Liver (tissue), 9 donors: Measurements from ENCODE around the gene EXOC7. TPM values are rescaled to one million over a fixed set of nuclear protein-coding genes. Genes with fewer than 3 reads are reported as not detected.
A peak's percentile ranks its signal among the peaks of the same experiment; 100 is the strongest.

Experiments used
- DNase-seq: peaks from one replicate; pipeline ENCODE4 v3.0.0-alpha.2; 2017; ENCODE audit warnings: low spot score
- H3K27ac ChIP-seq, 2 donors: one replicate each; pipeline ENCODE4 v1.7.0; 2013; ENCODE audit warnings: inconsistent platforms in 2 of 2, low read length in 2 of 2, control low read depth in 1 of 2, low read depth in 1 of 2, mild to moderate bottlenecking in 1 of 2
- H3K27me3 ChIP-seq, 4 donors: one replicate each; pipeline versions ENCODE4 v1.6.1 to v1.7.0; 2013; ENCODE audit warnings: low read length in 3 of 4, inconsistent platforms in 1 of 4, mild to moderate bottlenecking in 1 of 4, moderate library complexity in 1 of 4; ENCODE audit not compliant: control insufficient read depth in 4 of 4, insufficient read depth in 4 of 4
- H3K36me3 ChIP-seq, 4 donors: one replicate each; pipeline versions ENCODE4 v1.6.1 to v1.7.0; 2013; ENCODE audit warnings: low read length in 3 of 4, mild to moderate bottlenecking in 3 of 4, low read depth in 1 of 4, moderate library complexity in 1 of 4; ENCODE audit not compliant: control insufficient read depth in 4 of 4, insufficient read depth in 3 of 4
- H3K4me1 ChIP-seq, 4 donors: one replicate each; pipeline versions ENCODE4 v1.6.1 to v1.7.0; 2013; ENCODE audit warnings: low read length in 3 of 4, mild to moderate bottlenecking in 3 of 4, moderate library complexity in 1 of 4; ENCODE audit not compliant: control insufficient read depth in 4 of 4, insufficient read depth in 4 of 4
- H3K4me3 ChIP-seq, 3 donors: one replicate each; pipeline versions ENCODE4 v1.6.1 to v1.7.0; 2013; ENCODE audit warnings: low read length in 3 of 3, control low read depth in 1 of 3, low read depth in 1 of 3, mild to moderate bottlenecking in 1 of 3
- H3K9ac ChIP-seq, 2 donors: one replicate each; pipeline ENCODE4 v1.7.0; 2013; ENCODE audit warnings: low read length in 2 of 2, mild to moderate bottlenecking in 2 of 2, moderate library complexity in 2 of 2, control low read depth in 1 of 2, low read depth in 1 of 2
- H3K9me3 ChIP-seq, 4 donors: one replicate each; pipeline versions ENCODE4 v1.6.1 to v1.7.0; 2013; ENCODE audit warnings: low read length in 3 of 4; ENCODE audit not compliant: control insufficient read depth in 4 of 4
- ATF3 ChIP-seq: IDR thresholded peaks from 2 replicates; pipeline ENCODE4 v1.6.1; 2016; ENCODE audit warnings: antibody characterized with exemption
- CTCF ChIP-seq: fragments of 150-350 bp; IDR thresholded peaks from 2 replicates; pipeline ENCODE4 v1.5.1; 2017; ENCODE audit warnings: improper control_type of control experiment, low read depth, low read length; ENCODE audit not compliant: missing input control
- EGR1 ChIP-seq, 2 donors: IDR thresholded peaks; 2 replicates each; pipeline ENCODE4 v1.6.1; 2016 to 2018; ENCODE audit warnings: antibody characterized with exemption in 2 of 2, low read depth in 2 of 2
- FOXA1 ChIP-seq: IDR thresholded peaks from 2 replicates; pipeline ENCODE4 v1.6.1; 2016; ENCODE audit warnings: antibody characterized with exemption
- FOXA2 ChIP-seq: IDR thresholded peaks from 2 replicates; pipeline ENCODE4 v1.6.1; 2016; ENCODE audit warnings: antibody characterized with exemption
- GABPA ChIP-seq, 2 donors: IDR thresholded peaks in 1 of 2; conservative IDR thresholded peaks in 1 of 2; 2 replicates each; pipeline ENCODE4 v1.6.1; 2016; ENCODE audit warnings: antibody characterized with exemption in 2 of 2, mild to moderate bottlenecking in 1 of 2, moderate library complexity in 1 of 2
- HNF4A ChIP-seq, 2 donors: conservative IDR thresholded peaks; 2 replicates each; pipeline ENCODE4 v1.6.1; 2016; ENCODE audit warnings: antibody characterized with exemption in 2 of 2, mild to moderate bottlenecking in 2 of 2
- HNF4G ChIP-seq: IDR thresholded peaks from 2 replicates; pipeline ENCODE4 v1.6.1; 2016; ENCODE audit warnings: antibody characterized with exemption
- JUND ChIP-seq, 2 donors: IDR thresholded peaks; 2 replicates each; pipeline ENCODE4 v1.6.1; 2016; ENCODE audit warnings: antibody characterized with exemption in 2 of 2
- MAX ChIP-seq: IDR thresholded peaks from 2 replicates; pipeline ENCODE4 v1.6.1; 2016; ENCODE audit warnings: antibody characterized with exemption
- NR2F2 ChIP-seq: IDR thresholded peaks from 2 replicates; pipeline ENCODE4 v1.6.1; 2016; ENCODE audit warnings: antibody characterized with exemption
- RAD21 ChIP-seq, 2 donors: IDR thresholded peaks; 2 replicates each; pipeline ENCODE4 v1.6.1; 2016; ENCODE audit warnings: antibody characterized with exemption in 2 of 2, mild to moderate bottlenecking in 2 of 2
- REST ChIP-seq: IDR thresholded peaks from 2 replicates; pipeline ENCODE4 v1.6.1; 2016; ENCODE audit warnings: antibody characterized with exemption, mild to moderate bottlenecking
- RXRA ChIP-seq, 2 donors: IDR thresholded peaks; 2 replicates each; pipeline ENCODE4 v1.6.1; 2017 to 2018; ENCODE audit warnings: antibody characterized with exemption in 2 of 2, mild to moderate bottlenecking in 1 of 2
- SP1 ChIP-seq: IDR thresholded peaks from 2 replicates; pipeline ENCODE4 v1.6.1; 2018; ENCODE audit warnings: antibody characterized with exemption, mild to moderate bottlenecking
- TAF1 ChIP-seq: conservative IDR thresholded peaks from 2 replicates; pipeline ENCODE4 v1.6.1; 2016; ENCODE audit warnings: antibody characterized with exemption, mild to moderate bottlenecking
- YY1 ChIP-seq: IDR thresholded peaks from 2 replicates; pipeline ENCODE4 v1.6.1; 2016; ENCODE audit warnings: antibody characterized with exemption, mild to moderate bottlenecking
- ZBTB33 ChIP-seq: IDR thresholded peaks from 2 replicates; pipeline ENCODE4 v1.6.1; 2016; ENCODE audit warnings: antibody characterized with exemption
- WGBS: extraction: QIAGEN DNeasy Blood & Tissue Kit; methylation state at CpG from one replicate; pipeline ENCODE4 v1.1.7; 2013; 5-methylcytosine and 5-hydroxymethylcytosine counted together
- polyA plus RNA-seq, 2 donors: library from polyadenylated mRNA; stranded (reverse) in 1 of 2; unstranded in 1 of 2; fragments of 200-250 nt in 1 of 2; fragments of >200 nt in 1 of 2; fragmentation: Nextera tagmentation in 1 of 2; extraction: Ambion mirVana in 1 of 2; gene quantifications; one replicate each; pipeline versions ENCODE4 v1.2.1 to v1.2.3, GENCODE V29; 2013 to 2015
- total RNA-seq, 2 donors: library from RNA; depleted of rRNA; stranded (reverse); fragments of >200 nt; gene quantifications; one replicate each; pipeline ENCODE4 v1.2.3, GENCODE V29; 2014
- donor health status: healthy.
- donor health status: healthy.
- donor health status: healthy.
- donor health status: healthy.
- donor health status: healthy.

Gene EXOC7
- total and polyA plus RNA-seq, 4 donors = 28.0 to 64.8 (median 38.2) TPM

- Histone ChIP-seq H3K27me3 (peaks cover 0 to 3% (median 1%) of the 10 kb centered on the region in 4 donors), H3K27ac (no peak within 1 kb of the TSS), H3K36me3 (no peaks in the 10 kb centered on the region), H3K9me3 (no peaks in the 10 kb centered on the region), H3K9ac (no peak within 1 kb of the TSS), H3K4me1 (peaks cover 2 to 18% (median 9%) of the 10 kb centered on the region in 4 donors), H3K4me3 (peak within 1 kb of the TSS in 1 of 3 donors; percentile 47)
- no peak for TF ChIP-seq MAX
- no peak for TF ChIP-seq NR2F2
- TF ChIP-seq CTCF = no peak
- no peak for TF ChIP-seq GABPA (IDR thresholded peaks at IDR 0.05 in 1 of 2, conservative IDR thresholded peaks at IDR 0.05 in 1 of 2)
- no peak for TF ChIP-seq HNF4G
- TF ChIP-seq SP1 = peak; percentile 31
- no peak for TF ChIP-seq ATF3
- no peak for TF ChIP-seq EGR1 (IDR thresholded peaks at IDR 0.05; ENCODE audit: low read depth in 2 of 2)
- DNase-seq = peak; percentile 96
- WGBS = 9% methylated on average over 59 of the region's 59 CpGs
Observed at GRCh38 chr17:76141212-76142038, 37.8 kb upstream of the EXOC7 start, which contains the start of gene FOXJ1. Gene FOXJ1 (minus strand): TSS chr17:76141245. CDS start chr17:76140395, 850 bp downstream.

- WGBS = 9% methylated on average over 24 of the region's 24 CpGs
- no peak for DNase-seq
- H3K4me3 ChIP-seq = peak overlapping the region in 1 of 3 donors; percentile 47
- no peak overlapping the region for H3K9ac ChIP-seq
- H3K9me3 ChIP-seq = no peaks in the 10 kb centered on the region
- H3K27me3 ChIP-seq = peaks cover 0 to 3% (median 1%) of the 10 kb centered on the region in 4 donors
- no peak overlapping the region for H3K27ac ChIP-seq
- H3K36me3 ChIP-seq = no peaks in the 10 kb centered on the region
- no peak for TF ChIP-seq EGR1 (IDR thresholded peaks at IDR 0.05; ENCODE audit: low read depth in 2 of 2)
- TF ChIP-seq MAX = no peak
- TF ChIP-seq FOXA2 = no peak
- TF ChIP-seq JUND (IDR thresholded peaks at IDR 0.05) = no peak
- TF ChIP-seq RXRA (IDR thresholded peaks at IDR 0.05) = no peak
- no peak for TF ChIP-seq YY1
- no peak for TF ChIP-seq NR2F2
- TF ChIP-seq REST = no peak
- no peak for TF ChIP-seq GABPA (IDR thresholded peaks at IDR 0.05 in 1 of 2, conservative IDR thresholded peaks at IDR 0.05 in 1 of 2)
- no peak for TF ChIP-seq SP1
- TF ChIP-seq FOXA1 = no peak
- no peak for TF ChIP-seq RAD21 (IDR thresholded peaks at IDR 0.05)
- no peak for TF ChIP-seq ATF3
- no peak for TF ChIP-seq ZBTB33
- no peak for TF ChIP-seq CTCF
- TF ChIP-seq TAF1 = no peak
- TF ChIP-seq HNF4A (conservative IDR thresholded peaks at IDR 0.05) = no peak
- no peak for TF ChIP-seq HNF4G
- H3K4me1 ChIP-seq = peaks cover 2 to 18% (median 9%) of the 10 kb centered on the region in 4 donors
Observed at GRCh38 chr17:76140661-76141211, 37.1 kb upstream of the EXOC7 start.
